ENCODE measurements around the gene COL4A2. TPM values are rescaled to one million over a fixed set of nuclear protein-coding genes. Genes with fewer than 3 reads are reported as not detected.

COL4A2 gene
- total RNA-seq, 1 donor from 2014 or later = 159 TPM

DNA sequence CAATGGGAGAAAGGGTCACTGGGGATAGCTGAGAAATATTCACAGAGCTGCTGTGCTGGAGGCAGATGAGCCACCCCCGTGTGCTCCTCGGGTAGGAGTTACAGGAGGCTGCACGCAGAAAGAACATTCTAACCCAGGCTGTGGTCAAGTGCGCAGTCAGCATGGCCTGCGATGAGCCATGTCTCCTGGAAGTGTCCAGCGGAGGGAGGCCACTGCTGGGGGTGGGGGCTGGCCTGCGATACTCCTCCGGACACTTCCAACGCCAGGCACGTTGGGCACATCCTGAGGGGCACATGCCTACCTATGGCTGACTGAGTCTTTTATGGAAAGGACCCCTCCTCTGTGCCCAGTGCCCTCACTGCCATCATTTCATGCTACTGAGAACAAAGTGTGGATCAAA is 198.5 kb downstream of the COL4A2 start:
- no peaks in the 10 kb centered on the region for H3K4me1 Mint-ChIP-seq
- no peaks in the 10 kb centered on the region for H3K9me3 Mint-ChIP-seq
- DNase-seq (ENCODE audit: low read depth, low spot score) = no peak
- H3K27me3 Mint-ChIP-seq (ENCODE audit: low read depth) = no peaks in the 10 kb centered on the region
- no peak overlapping the region for H3K4me3 Mint-ChIP-seq
- no peak overlapping the region for H3K27ac Mint-ChIP-seq (ENCODE audit: unreplicated experiment)
- TF ChIP-seq, protein P1, sequence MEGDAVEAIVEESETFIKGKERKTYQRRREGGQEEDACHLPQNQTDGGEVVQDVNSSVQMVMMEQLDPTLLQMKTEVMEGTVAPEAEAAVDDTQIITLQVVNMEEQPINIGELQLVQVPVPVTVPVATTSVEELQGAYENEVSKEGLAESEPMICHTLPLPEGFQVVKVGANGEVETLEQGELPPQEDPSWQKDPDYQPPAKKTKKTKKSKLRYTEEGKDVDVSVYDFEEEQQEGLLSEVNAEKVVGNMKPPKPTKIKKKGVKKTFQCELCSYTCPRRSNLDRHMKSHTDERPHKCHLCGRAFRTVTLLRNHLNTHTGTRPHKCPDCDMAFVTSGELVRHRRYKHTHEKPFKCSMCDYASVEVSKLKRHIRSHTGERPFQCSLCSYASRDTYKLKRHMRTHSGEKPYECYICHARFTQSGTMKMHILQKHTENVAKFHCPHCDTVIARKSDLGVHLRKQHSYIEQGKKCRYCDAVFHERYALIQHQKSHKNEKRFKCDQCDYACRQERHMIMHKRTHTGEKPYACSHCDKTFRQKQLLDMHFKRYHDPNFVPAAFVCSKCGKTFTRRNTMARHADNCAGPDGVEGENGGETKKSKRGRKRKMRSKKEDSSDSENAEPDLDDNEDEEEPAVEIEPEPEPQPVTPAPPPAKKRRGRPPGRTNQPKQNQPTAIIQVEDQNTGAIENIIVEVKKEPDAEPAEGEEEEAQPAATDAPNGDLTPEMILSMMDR (conservative IDR thresholded peaks at IDR 0.05) = no peak
- H3K36me3 Mint-ChIP-seq (ENCODE audit: low read depth) = peaks cover 23% of the 10 kb centered on the region

DNA sequence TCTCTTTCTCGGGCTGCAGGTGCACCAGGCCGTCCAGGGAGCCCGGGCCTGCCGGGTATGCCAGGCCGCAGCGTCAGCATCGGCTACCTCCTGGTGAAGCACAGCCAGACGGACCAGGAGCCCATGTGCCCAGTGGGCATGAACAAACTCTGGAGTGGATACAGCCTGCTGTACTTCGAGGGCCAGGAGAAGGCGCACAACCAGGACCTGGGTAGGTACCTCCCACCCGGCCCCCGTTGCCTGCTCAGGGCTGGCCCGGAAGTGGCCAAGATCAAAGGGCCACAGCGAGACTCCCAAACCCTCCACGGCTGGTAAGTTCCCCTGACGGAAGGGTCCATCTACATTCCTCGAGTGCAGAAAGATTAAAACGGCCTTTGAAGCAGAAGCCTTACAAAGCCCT is 199.3 kb downstream of the COL4A2 start:
- H3K27ac Mint-ChIP-seq (ENCODE audit: unreplicated experiment) = no peak overlapping the region
- TF ChIP-seq, protein P1 (conservative IDR thresholded peaks at IDR 0.05) = no peak

GRCh38 chr13:110506859-110507566 is 199.9 kb downstream of the COL4A2 start:
- Mint-ChIP-seq H3K9me3 (no peaks in the 10 kb centered on the region), H3K4me3 (no peak overlapping the region), H3K4me1 (no peaks in the 10 kb centered on the region), H3K27me3 (ENCODE audit: low read depth) (no peaks in the 10 kb centered on the region), H3K36me3 (ENCODE audit: low read depth) (peaks cover 16% of the 10 kb centered on the region), H3K27ac (ENCODE audit: unreplicated experiment) (peak overlapping the region; percentile 78)
- no peak for DNase-seq (ENCODE audit: low read depth, low spot score)
- TF ChIP-seq, protein P1 (conservative IDR thresholded peaks at IDR 0.05) = no peak

More for the DNA sequence above, 199.3 kb downstream of the COL4A2 start:
- Mint-ChIP-seq H3K9me3 (no peaks in the 10 kb centered on the region), H3K27me3 (ENCODE audit: low read depth) (no peaks in the 10 kb centered on the region), H3K36me3 (ENCODE audit: low read depth) (peaks cover 19% of the 10 kb centered on the region), H3K4me3 (no peak overlapping the region), H3K4me1 (no peaks in the 10 kb centered on the region)
- DNase-seq (ENCODE audit: low read depth, low spot score) = no peak

- TF ChIP-seq, protein P1 (conservative IDR thresholded peaks at IDR 0.05) = no peak
- no peaks in the 10 kb centered on the region for H3K4me1 Mint-ChIP-seq
- no peaks in the 10 kb centered on the region for H3K9me3 Mint-ChIP-seq
- no peak for DNase-seq (ENCODE audit: low read depth, low spot score)
- H3K27me3 Mint-ChIP-seq (ENCODE audit: low read depth) = no peaks in the 10 kb centered on the region
- H3K4me3 Mint-ChIP-seq = no peak overlapping the region
- H3K27ac Mint-ChIP-seq (ENCODE audit: unreplicated experiment) = no peak overlapping the region
- peaks cover 13% of the 10 kb centered on the region for H3K36me3 Mint-ChIP-seq (ENCODE audit: low read depth)
These were observed 200.7 kb downstream of the COL4A2 start for GRCh38 chr13:110507678-110508381.

- DNase-seq (ENCODE audit: low read depth, low spot score) = no peak
- TF ChIP-seq, protein P1 (conservative IDR thresholded peaks at IDR 0.05) = no peak
- Mint-ChIP-seq H3K27ac (ENCODE audit: unreplicated experiment) (no peak overlapping the region), H3K27me3 (ENCODE audit: low read depth) (no peaks in the 10 kb centered on the region), H3K36me3 (ENCODE audit: low read depth) (peaks cover 22% of the 10 kb centered on the region), H3K9me3 (no peaks in the 10 kb centered on the region), H3K4me3 (no peak overlapping the region), H3K4me1 (no peaks in the 10 kb centered on the region)
These were observed 202.4 kb downstream of the COL4A2 start for GRCh38 chr13:110509478-110509926.

Data from neural crest cell (in vitro differentiated cells).